OCI-LY3 (cell line): ENCODE measurements around the gene SFXN2.

Experiments used
- CTCF ChIP-seq: fragments of 200-600, 300-600 bp; sonication (generic); IDR thresholded peaks from 2 replicates; pipeline ENCODE4 v1.5.1; 2014; ENCODE audit warnings: antibody characterized with exemption, low read length, low read depth
- EZH2phosphoT487 ChIP-seq: fragments of 200-600 bp; shearing (Covaris generic); IDR thresholded peaks from 2 replicates; pipeline ENCODE4 v1.6.1; 2018; ENCODE audit warnings: antibody characterized with exemption, mixed run types, low read depth

- TF ChIP-seq CTCF (no peak), EZH2phosphoT487 (no peak)
These were observed 59.5 kb downstream of the SFXN2 start for GRCh38 chr10:102773986-102774385.
